ENCODE measurements around the gene SPEN.
"Not testable (repeated sequence)": the region's sequence is repeated elsewhere in the genome, so short reads cannot be mapped to it uniquely, and the experiment has no call there.

SPEN gene

DNA sequence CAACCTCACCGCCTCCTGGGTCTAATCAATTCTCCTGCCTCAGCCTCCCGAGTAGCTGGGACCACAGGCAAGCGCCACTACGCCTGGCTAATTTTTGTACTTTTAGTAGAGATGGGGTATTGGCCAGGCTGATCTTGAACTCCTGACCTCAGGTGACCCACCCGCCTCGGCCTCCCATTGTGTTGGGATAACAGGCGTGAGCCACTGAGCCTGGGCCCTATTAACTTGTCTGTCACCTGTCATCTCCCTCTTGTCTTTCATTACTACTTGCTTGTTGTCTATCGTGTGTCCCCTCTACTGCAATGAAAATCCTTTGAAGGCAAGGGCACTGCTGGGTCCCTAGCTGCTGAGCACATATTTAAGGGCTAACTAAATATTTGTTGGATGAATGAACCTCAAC, 43.4 kb upstream of the SPEN start:
- no peak for TF ChIP-seq CTCF (IDR thresholded peaks at IDR 0.05; ENCODE audit: extremely low read depth, missing control alignments)
- no peak for DNase-seq (ENCODE audit: low spot score)

DNA sequence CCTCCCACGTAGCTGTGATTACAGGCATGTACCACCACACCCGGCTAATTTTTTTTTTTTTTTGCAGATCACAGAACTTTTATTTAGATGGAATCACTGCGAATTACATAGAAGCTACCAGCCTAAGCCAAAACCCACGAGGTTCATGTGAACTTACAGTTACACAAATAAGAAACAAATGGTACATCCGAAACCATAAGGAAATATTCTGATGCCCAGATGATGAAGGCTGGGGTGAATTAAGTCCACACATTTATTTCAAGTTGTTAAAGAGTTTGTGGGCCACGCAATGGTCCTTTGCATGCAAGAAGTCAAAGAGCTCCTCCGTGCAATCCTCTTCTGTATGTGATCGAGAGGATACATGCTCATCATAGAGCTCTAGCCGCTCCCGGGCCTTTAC, 40.4 kb upstream of the SPEN start:
- no peak for TF ChIP-seq CTCF (IDR thresholded peaks at IDR 0.05; ENCODE audit: extremely low read depth, missing control alignments)
- DNase-seq (ENCODE audit: low spot score) = no peak

GRCh38 chr1:15807549-15807948, 40.0 kb upstream of the SPEN start, which contains the start of gene UQCRHL:
TSS of gene UQCRHL (minus strand) at chr1:15807649. CDS start at chr1:15807649, 0 bp downstream.
- DNase-seq (ENCODE audit: low spot score) = not testable (repeated sequence)

GRCh38 chr1:15808955-15809354, 38.6 kb upstream of the SPEN start:
- DNase-seq (ENCODE audit: low spot score) = no peak
- TF ChIP-seq CTCF (IDR thresholded peaks at IDR 0.05; ENCODE audit: extremely low read depth, missing control alignments) = no peak

DNA sequence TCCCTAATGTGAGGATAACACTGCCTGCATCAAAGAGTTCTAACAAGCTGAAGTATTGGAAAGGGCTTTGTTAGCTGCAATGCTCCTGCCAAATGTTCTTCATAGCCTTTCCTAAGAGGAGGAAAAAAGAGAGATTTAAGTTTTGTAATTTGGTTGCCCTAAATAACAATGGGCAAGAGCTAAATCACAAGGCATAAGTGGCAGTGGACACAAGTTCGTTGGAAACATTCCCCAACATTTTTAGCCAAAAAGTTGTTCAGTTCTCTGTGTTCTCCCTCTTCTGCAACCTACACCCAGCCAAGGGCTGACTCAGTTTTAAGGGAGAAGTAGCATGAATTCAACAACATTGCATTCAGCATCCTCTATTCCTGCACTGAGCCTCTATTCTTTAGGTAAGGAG, 37.4 kb upstream of the SPEN start:
- no peak for TF ChIP-seq CTCF (IDR thresholded peaks at IDR 0.05; ENCODE audit: extremely low read depth, missing control alignments)
- DNase-seq (ENCODE audit: low spot score) = no peak

- no peak for TF ChIP-seq CTCF (IDR thresholded peaks at IDR 0.05; ENCODE audit: extremely low read depth, missing control alignments)
- DNase-seq (ENCODE audit: low spot score) = no peak
Observed at GRCh38 chr1:15816674-15817073, 30.8 kb upstream of the SPEN start.

- DNase-seq (ENCODE audit: low spot score) = no peak
- no peak for TF ChIP-seq CTCF (IDR thresholded peaks at IDR 0.05; ENCODE audit: extremely low read depth, missing control alignments)
Observed at GRCh38 chr1:15820478-15820877, 27.0 kb upstream of the SPEN start.

DNA sequence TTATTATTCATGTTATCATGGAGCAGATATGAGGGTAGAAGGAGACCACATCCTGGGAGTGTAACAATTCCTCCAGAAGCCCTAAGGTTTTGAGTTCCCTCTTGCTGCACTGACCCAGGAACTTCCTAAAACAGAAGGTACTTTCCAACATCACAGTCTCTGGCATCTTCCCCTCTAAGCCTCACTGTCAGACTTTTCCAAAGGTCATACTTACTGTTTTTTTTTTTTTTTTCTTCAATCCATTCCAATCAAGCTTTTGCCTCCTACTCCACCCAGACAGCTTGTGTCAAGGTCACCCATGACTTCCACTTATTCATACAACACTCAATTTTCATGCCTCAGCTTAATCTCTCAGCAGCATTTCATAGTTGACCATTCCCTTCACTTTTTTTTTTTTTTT, 21.7 kb upstream of the SPEN start:
- no peak for TF ChIP-seq CTCF (IDR thresholded peaks at IDR 0.05; ENCODE audit: extremely low read depth, missing control alignments)
- no peak for DNase-seq (ENCODE audit: low spot score)

Measured in GM20000 (cell line).